CD14-positive monocyte (primary cell): ENCODE measurements around the gene MYO3B. TPM values are rescaled to one million over a fixed set of nuclear protein-coding genes. Genes with fewer than 3 reads are reported as not detected.

Experiments used
- DNase-seq, 3 donors: peaks; one replicate each; pipeline ENCODE4 v3.0.0-alpha.2; 2011 to 2022
- H2AFZ ChIP-seq: 2 replicates; pipeline ENCODE4 v1.6.0; 2012; ENCODE audit warnings: mild to moderate bottlenecking, low read depth, low read length, inconsistent platforms; ENCODE audit not compliant: insufficient read depth, poor library complexity, severe bottlenecking
- H3K27ac ChIP-seq, 2 donors: 1 replicate in 1 of 2; 2 replicates in 1 of 2; pipeline ENCODE4 v1.5.1; 2012 to 2013; ENCODE audit warnings: low read length in 2 of 2, control low read depth in 1 of 2, inconsistent platforms in 1 of 2, low read depth in 1 of 2, mild to moderate bottlenecking in 1 of 2
- H3K27me3 ChIP-seq, 2 donors: one replicate each; pipeline versions ENCODE4 v1.6.0 to v1.6.1; 2011 to 2013; ENCODE audit warnings: low read length in 2 of 2; ENCODE audit not compliant: control insufficient read depth in 2 of 2, insufficient read depth in 2 of 2
- H3K36me3 ChIP-seq, 2 donors: replicated peaks in 1 of 2; 1 replicate in 1 of 2; 2 replicates in 1 of 2; pipeline versions ENCODE4 v1.5.1 to v1.6.1; 2012 to 2013; ENCODE audit warnings: low read length in 2 of 2, control low read depth in 1 of 2, inconsistent platforms in 1 of 2, mild to moderate bottlenecking in 1 of 2; ENCODE audit not compliant: insufficient read depth in 2 of 2, control insufficient read depth in 1 of 2
- H3K4me1 ChIP-seq, 2 donors: 1 replicate in 1 of 2; 2 replicates in 1 of 2; pipeline versions ENCODE4 v1.5.1 to v1.6.1; 2012 to 2013; ENCODE audit warnings: low read length in 2 of 2, control low read depth in 1 of 2, inconsistent platforms in 1 of 2, mild to moderate bottlenecking in 1 of 2, moderate library complexity in 1 of 2; ENCODE audit not compliant: insufficient read depth in 2 of 2, control insufficient read depth in 1 of 2
- H3K4me2 ChIP-seq: replicated peaks from 2 replicates; pipeline ENCODE3; 2012; ENCODE audit warnings: low read length, moderate library complexity, mild to moderate bottlenecking; ENCODE audit not compliant: poor library complexity, severe bottlenecking; ENCODE audit errors: extremely low read depth
- H3K4me3 ChIP-seq, 3 experiments: fragments of 200-600 bp in 1 of 3; sonication (generic) in 1 of 3; replicated peaks in 1 of 3; 1 replicate in 2 of 3; 2 replicates in 1 of 3; pipeline ENCODE4 v1.5.1; 2011 to 2013; ENCODE audit warnings: low read length in 3 of 3, mild to moderate bottlenecking in 3 of 3, control low read depth in 2 of 3, low read depth in 2 of 3, inconsistent platforms in 1 of 3, moderate library complexity in 1 of 3
- H3K79me2 ChIP-seq: 2 replicates; pipeline ENCODE4 v1.6.0; 2012; ENCODE audit warnings: mild to moderate bottlenecking, control low read depth, inconsistent platforms, low read length, moderate library complexity; ENCODE audit not compliant: insufficient read depth
- H3K9ac ChIP-seq: 2 replicates; pipeline ENCODE4 v1.6.0; 2017; ENCODE audit warnings: low read length, mild to moderate bottlenecking; ENCODE audit not compliant: insufficient read depth, poor library complexity, severe bottlenecking
- H3K9me3 ChIP-seq, 2 donors: replicated peaks in 1 of 2; 1 replicate in 1 of 2; 2 replicates in 1 of 2; pipeline versions ENCODE4 v1.5.1 to v1.6.1; 2012 to 2013; ENCODE audit warnings: low read length in 2 of 2, control low read depth in 1 of 2; ENCODE audit not compliant: control insufficient read depth in 1 of 2, insufficient read depth in 1 of 2
- H4K20me1 ChIP-seq: 2 replicates; pipeline ENCODE4 v1.6.0; 2012; ENCODE audit warnings: mild to moderate bottlenecking, low read length, control low read depth, moderate library complexity; ENCODE audit not compliant: insufficient read depth
- H3K27ac Mint-ChIP-seq, 7 donors: one replicate each; pipeline ENCODE4 v1.8.0; 2020; ENCODE audit warnings: mild to moderate bottlenecking in 7 of 7, mixed read lengths in 7 of 7, moderate library complexity in 6 of 7, inconsistent platforms in 2 of 7
- H3K27me3 Mint-ChIP-seq, 3 donors: one replicate each; pipeline ENCODE4 v1.8.0; 2021 to 2022; ENCODE audit warnings: low read depth in 3 of 3, mild to moderate bottlenecking in 3 of 3, mixed read lengths in 3 of 3, moderate library complexity in 3 of 3, inconsistent platforms in 1 of 3
- H3K36me3 Mint-ChIP-seq, 2 donors: one replicate each; pipeline ENCODE4 v1.8.0; 2020; ENCODE audit warnings: mixed read lengths in 2 of 2, inconsistent platforms in 1 of 2, mild to moderate bottlenecking in 1 of 2
- H3K4me1 Mint-ChIP-seq: one replicate; pipeline ENCODE4 v1.8.0; 2020; ENCODE audit warnings: mild to moderate bottlenecking, mixed read lengths
- H3K4me3 Mint-ChIP-seq, 2 donors: one replicate each; pipeline ENCODE4 v1.8.0; 2020; ENCODE audit warnings: mild to moderate bottlenecking in 2 of 2, mixed read lengths in 2 of 2, moderate library complexity in 1 of 2
- H3K9me3 Mint-ChIP-seq, 7 donors: one replicate each; pipeline ENCODE4 v1.8.0; 2020 to 2022; ENCODE audit warnings: mixed read lengths in 7 of 7, mild to moderate bottlenecking in 6 of 7, moderate library complexity in 6 of 7, inconsistent platforms in 2 of 7
- WGBS: methylation state at CpG from one replicate; pipeline ENCODE4 v1.1.5; 2013; ENCODE audit warnings: missing lambda C conversion rate; ENCODE audit not compliant: insufficient coverage; 5-methylcytosine and 5-hydroxymethylcytosine counted together
- intact Hi-C, 2 donors: fragments of 100-400 bp; cut with micrococcal nuclease; formaldehyde crosslinking; loops; one replicate each; pipeline versions ENCODE4 v1.15.0 to v1.15.1; 2023
- polyA plus RNA-seq, 3 donors: library from polyadenylated mRNA; depleted of rRNA in 1 of 3; unstranded in 2 of 3; stranded (reverse) in 1 of 3; fragments of 300-500 nt in 2 of 3; fragments of >200 nt in 1 of 3; fragmentation: Illumina TruSeq in 2 of 3; gene quantifications; 1 replicate in 2 of 3; 2 replicates in 1 of 3; pipeline ENCODE4 v1.2.3, GENCODE V29; 2012 to 2021
- TF ChIP-seq, protein P1 (sequence below): fragments of 200-600 bp; IDR thresholded peaks from one replicate; pipeline ENCODE4 v1.8.0; 2022; ENCODE audit warnings: antibody characterized with exemption, mild to moderate bottlenecking

MYO3B gene
- polyA plus RNA-seq, 3 donors, result not detected

DNA sequence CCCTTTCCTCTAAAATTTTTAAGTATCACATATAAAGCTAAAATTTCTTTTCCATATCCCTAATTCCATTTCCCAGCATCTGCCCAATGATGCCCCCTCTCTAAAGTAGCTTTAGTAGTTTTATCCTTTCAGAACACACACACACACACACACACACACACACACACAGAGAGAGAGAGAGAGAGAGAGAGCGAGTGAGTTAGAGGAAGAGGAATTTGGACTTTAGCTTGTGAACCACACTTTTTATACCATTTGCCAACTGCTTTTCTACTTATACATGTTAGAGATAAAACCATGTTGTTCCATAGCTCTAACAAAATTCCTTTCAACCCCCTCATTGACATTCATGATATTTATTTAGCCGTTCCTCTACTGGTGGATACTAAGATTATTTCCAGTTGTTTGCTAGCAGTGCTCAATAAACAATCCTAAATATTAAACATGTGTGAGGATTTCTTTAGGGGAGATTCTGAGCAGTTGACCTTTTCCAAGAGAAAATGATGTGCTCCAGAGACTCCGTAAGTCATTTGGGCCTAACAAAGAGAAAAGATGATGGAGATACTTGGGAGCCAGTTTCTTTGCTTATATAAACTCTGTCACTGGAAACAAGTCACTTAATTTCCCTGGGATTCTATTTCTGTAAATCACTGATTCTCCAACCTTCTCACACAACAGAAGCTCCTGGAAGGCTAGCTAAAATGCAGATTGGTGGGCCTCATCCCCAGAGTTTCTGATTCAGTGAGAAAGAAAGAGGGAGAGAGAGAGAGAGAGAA lies 307.5 kb downstream of the MYO3B start:
- H3K27me3 ChIP-seq, result no peaks in the 10 kb centered on the region
- H3K79me2 ChIP-seq, result no peaks in the 10 kb centered on the region
- Mint-ChIP-seq H3K27ac (no peak overlapping the region), H3K36me3 (no peaks in the 10 kb centered on the region), H3K4me1 (no peaks in the 10 kb centered on the region), H3K9me3 (no peaks in the 10 kb centered on the region), H3K4me3 (no peak overlapping the region), H3K27me3 (peaks cover 2 to 6% (median 6%) of the 10 kb centered on the region in 3 donors)
- TF ChIP-seq, protein P1, sequence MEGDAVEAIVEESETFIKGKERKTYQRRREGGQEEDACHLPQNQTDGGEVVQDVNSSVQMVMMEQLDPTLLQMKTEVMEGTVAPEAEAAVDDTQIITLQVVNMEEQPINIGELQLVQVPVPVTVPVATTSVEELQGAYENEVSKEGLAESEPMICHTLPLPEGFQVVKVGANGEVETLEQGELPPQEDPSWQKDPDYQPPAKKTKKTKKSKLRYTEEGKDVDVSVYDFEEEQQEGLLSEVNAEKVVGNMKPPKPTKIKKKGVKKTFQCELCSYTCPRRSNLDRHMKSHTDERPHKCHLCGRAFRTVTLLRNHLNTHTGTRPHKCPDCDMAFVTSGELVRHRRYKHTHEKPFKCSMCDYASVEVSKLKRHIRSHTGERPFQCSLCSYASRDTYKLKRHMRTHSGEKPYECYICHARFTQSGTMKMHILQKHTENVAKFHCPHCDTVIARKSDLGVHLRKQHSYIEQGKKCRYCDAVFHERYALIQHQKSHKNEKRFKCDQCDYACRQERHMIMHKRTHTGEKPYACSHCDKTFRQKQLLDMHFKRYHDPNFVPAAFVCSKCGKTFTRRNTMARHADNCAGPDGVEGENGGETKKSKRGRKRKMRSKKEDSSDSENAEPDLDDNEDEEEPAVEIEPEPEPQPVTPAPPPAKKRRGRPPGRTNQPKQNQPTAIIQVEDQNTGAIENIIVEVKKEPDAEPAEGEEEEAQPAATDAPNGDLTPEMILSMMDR, result no peak
- H3K4me3 ChIP-seq, result no peak overlapping the region
- H3K4me2 ChIP-seq, result no peak overlapping the region
- intact Hi-C loops, result no loop called here
- H3K9ac ChIP-seq, result no peak overlapping the region
- no peaks in the 10 kb centered on the region for H4K20me1 ChIP-seq
- no peaks in the 10 kb centered on the region for H3K9me3 ChIP-seq
- WGBS, result no CpG with 5 or more reads among the region's 3 CpGs
- H2AFZ ChIP-seq, result no peak overlapping the region
- DNase-seq, result no peak
- no peak overlapping the region for H3K27ac ChIP-seq
- H3K4me1 ChIP-seq, result no peaks in the 10 kb centered on the region
- no peaks in the 10 kb centered on the region for H3K36me3 ChIP-seq

GRCh38 chr2:170486730-170487129 lies 308.8 kb downstream of the MYO3B start:
- Histone ChIP-seq H3K4me3 (no peak overlapping the region), H3K9me3 (no peaks in the 10 kb centered on the region), H3K9ac (no peak overlapping the region), H4K20me1 (no peaks in the 10 kb centered on the region), H3K4me2 (no peak overlapping the region), H3K27ac (no peak overlapping the region), H3K36me3 (no peaks in the 10 kb centered on the region), H3K4me1 (no peaks in the 10 kb centered on the region), H3K79me2 (no peaks in the 10 kb centered on the region), H3K27me3 (no peaks in the 10 kb centered on the region), H2AFZ (no peak overlapping the region)
- H3K4me3 Mint-ChIP-seq, result no peak overlapping the region
- no peak overlapping the region for H3K27ac Mint-ChIP-seq
- peaks cover 2 to 12% (median 7%) of the 10 kb centered on the region in 3 donors for H3K27me3 Mint-ChIP-seq
- H3K4me1 Mint-ChIP-seq, result no peaks in the 10 kb centered on the region
- 77% methylated on average over 2 of the region's 3 CpGs for WGBS
- H3K36me3 Mint-ChIP-seq, result no peaks in the 10 kb centered on the region
- TF ChIP-seq, protein P1, result no peak
- no peak for DNase-seq
- H3K9me3 Mint-ChIP-seq, result no peaks in the 10 kb centered on the region
- intact Hi-C loops, result no loop called here
